ENCODE measurements around the gene CT45A9.

GRCh38 chrX:135910251-135910650 lies 38.6 kb upstream of the CT45A9 start:
- TF ChIP-seq POLR2AphosphoS5 (IDR thresholded peaks at IDR 0.05; ENCODE audit: low read depth, low read length) (no peak), POLR2A (IDR thresholded peaks at IDR 0.05; ENCODE audit: low read depth, low read length) (no peak), TAF1 (IDR thresholded peaks at IDR 0.05; ENCODE audit: borderline replicate concordance, low read depth, low read length) (no peak)
